ENCODE results near the gene MTMR3.

DNA sequence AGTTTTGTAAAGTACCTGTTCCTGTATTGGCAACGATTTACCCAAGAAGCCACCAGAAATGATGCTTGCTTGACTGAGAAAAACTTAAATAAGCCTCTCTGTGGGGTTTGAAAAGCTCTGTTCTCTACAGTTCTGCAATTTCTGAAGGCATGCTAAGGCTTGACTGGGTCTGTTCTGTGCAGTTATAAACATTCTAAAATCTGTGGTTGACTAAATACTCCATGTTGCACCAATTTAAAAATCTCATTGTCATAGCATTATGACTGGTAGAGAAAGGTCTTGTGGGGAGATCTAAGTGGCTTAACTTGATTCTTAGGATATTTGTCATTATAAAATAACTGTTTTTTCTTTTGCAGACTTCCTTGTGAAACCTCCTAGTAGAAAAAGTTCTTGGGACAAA lies 73.7 kb downstream of the MTMR3 start:
- no peak for TF ChIP-seq EP300 (IDR thresholded peaks at IDR 0.05)
- TF ChIP-seq, protein P1, sequence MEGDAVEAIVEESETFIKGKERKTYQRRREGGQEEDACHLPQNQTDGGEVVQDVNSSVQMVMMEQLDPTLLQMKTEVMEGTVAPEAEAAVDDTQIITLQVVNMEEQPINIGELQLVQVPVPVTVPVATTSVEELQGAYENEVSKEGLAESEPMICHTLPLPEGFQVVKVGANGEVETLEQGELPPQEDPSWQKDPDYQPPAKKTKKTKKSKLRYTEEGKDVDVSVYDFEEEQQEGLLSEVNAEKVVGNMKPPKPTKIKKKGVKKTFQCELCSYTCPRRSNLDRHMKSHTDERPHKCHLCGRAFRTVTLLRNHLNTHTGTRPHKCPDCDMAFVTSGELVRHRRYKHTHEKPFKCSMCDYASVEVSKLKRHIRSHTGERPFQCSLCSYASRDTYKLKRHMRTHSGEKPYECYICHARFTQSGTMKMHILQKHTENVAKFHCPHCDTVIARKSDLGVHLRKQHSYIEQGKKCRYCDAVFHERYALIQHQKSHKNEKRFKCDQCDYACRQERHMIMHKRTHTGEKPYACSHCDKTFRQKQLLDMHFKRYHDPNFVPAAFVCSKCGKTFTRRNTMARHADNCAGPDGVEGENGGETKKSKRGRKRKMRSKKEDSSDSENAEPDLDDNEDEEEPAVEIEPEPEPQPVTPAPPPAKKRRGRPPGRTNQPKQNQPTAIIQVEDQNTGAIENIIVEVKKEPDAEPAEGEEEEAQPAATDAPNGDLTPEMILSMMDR (IDR thresholded peaks at IDR 0.05): no peak

All from esophagus muscularis mucosa (tissue), 3 donors.